GM18499 (cell line): ENCODE results near the gene CLP1.

Experiments used
- ATAC-seq: cut with Tn5 transposase; IDR thresholded peaks from one replicate; pipeline ENCODE4 v1.9.1; 2021; ENCODE audit warnings: moderate number of reproducible peaks; ENCODE audit not compliant: insufficient read depth, unreplicated experiment

The CLP1 gene

DNA sequence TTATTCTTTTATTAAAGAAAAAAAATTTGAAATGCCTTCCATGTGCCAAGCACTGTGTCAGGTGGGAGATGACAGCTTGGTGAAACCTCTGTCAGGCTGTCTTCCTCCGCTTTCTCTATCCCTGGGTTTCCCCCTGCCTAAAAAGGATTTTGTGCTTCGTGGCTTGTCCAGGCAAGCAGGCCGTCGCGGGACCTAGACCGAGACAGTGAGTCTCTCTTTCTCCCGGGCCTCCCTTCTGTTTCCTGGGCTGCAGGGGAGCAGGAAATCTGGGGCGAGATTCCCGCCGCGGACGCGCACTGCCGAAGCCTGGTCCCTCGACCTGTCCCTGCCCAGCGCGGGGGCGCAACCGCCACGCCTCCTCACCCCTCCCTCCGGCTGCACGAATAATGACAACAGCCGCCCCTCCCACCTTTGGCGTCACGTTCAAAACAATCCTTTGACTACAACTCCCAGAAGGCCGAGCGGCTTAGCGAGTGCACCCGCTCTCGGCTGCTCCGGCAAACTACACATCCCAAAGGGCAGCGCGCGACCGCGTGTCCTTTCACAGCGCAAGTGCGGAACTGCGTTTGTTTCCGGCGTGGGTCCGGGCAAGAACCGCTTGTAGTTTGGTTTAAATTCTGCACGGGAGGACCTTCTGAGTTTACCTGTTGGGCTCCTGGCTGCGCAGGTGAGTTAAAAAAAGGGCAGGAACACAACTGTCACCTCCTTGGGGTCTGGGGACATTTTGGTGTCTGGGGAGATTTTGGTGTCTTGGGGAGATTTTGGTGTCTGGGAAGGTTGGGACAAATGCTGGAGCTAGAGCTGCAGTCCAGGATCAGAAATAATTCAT is at the start of gene CLP1:
Gene CLP1, plus strand, starts transcription at position 569 of the 829 bp plus-strand sequence. CDS start 1,715 bp downstream, outside the sequence.
- ATAC-seq: peak; percentile 99

DNA sequence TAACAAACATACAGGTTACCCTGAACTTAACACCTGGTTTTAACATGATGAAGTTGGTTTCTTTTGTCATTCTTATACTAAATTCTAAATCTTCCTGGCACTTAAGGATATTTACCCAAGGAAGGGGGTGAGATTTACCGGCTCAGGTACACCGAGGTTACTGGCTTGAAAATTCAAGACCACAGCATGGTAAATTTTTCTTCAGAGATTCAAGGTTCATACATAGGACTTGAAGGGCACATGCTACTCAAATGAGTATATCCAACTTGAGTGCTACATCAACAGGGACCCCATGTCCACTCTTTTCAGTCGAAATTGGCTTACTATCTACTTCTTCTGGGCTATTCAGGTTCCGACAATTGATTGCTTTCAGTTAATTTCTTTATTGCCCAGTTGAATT is 47.4 kb upstream of the CLP1 start:
- ATAC-seq: no peak

DNA sequence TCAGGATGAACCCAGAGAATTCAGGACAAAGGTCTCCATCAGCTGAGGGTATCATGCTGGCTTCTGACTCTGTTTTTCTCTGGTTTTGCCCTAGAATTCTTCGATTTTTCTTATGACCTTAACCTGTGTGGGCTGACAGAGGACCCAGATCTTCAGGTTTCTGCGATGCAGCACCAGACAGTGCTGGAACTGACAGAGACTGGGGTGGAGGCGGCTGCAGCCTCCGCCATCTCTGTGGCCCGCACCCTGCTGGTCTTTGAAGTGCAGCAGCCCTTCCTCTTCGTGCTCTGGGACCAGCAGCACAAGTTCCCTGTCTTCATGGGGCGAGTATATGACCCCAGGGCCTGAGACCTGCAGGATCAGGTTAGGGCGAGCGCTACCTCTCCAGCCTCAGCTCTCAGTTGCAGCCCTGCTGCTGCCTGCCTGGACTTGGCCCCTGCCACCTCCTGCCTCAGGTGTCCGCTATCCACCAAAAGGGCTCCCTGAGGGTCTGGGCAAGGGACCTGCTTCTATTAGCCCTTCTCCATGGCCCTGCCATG is 43.3 kb upstream of the CLP1 start:
- no peak for ATAC-seq

DNA sequence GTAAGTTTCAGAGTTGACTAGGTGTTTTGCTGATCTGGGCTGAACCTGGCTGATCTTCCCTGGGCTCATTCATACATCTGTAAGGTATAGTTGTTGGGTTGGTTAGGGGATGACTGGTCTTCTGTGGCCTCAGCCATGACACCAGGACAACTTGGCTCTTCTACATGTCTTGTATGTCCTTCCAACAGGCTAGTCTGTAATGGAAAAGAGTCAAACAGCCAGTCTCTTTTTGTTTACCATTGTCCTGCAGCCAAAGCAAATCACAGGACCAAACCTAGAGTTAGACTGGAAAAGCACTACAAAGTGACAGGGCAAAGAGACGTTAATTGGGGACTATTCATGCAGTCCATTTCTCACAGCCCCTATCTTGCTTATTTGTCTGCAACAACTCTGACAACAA is 42.3 kb upstream of the CLP1 start:
- no peak for ATAC-seq

DNA sequence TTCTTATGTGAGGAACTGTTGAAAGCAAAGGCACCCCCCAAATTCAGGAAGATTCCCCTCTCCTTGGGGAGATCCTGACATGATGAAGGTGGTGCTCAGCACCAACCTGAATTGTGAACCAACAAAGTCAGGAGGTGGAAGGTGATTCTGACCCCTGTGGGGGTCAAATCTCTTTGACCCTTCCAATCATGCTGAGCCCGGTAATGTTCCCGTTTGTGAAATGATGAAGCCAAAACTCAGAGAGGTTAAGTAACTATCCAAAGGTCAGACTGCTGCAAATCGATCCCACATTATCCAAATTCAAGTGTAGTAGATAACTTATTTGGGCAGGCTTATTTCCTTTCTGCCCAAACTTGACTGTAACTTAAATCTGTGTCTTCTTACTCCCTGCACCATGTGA is 41.0 kb upstream of the CLP1 start:
- ATAC-seq: no peak

DNA sequence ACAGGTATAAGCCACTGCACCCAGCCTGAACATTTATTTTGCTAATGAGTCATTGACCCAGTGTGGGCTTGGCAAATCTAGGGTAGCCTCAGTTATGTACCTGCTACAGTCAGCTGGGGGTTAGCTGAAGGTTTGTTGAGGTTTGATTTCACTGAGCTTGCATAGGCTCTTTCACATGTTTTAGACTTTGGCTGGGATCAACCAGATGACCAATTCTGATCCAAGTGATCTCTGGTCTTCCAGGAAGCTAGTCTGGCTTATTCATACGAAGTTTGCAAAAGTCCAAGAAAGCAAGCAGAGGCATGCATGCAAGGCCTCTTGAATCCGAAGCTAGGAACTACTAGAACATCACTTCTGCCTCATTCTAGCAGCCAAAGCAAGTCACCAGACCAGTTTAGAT is 39.1 kb upstream of the CLP1 start:
- ATAC-seq: no peak

DNA sequence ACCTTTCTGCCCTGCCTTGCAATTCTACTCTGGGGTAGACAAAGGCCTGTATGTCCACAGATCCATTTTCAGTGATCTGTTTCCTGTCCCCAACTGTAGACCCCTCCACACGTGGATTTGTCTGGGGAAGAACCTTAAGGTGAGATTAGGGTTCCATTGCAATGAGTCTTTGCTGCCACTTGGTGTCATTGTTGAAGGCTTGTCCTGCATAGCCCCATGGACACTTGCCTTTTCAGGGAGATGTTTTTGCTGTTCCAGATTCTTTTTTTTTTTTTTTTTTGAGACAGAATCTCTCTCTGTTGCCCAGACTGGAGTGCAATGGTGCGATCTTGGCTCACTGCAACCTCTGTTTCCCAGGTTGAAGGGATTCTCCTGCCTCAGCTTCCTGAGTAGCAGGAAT is 38.2 kb upstream of the CLP1 start:
- ATAC-seq: no peak

DNA sequence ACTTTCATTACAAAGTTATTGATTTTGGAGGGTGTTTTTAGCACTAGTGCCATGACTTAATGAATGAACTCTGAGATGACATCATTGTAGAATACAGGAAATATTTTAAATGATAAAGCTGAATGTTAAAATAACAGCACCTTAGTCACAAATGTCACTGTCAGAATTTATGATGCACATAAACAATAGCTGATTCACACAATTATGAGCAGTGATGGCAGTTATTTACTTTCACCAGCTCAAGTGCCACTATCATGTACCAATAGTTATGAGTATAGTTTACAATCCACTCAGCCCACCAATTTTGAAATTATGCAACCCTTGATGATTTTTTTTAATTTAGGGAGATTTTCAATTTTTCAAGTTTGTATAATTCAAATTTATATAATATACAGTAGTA is 37.1 kb upstream of the CLP1 start:
- ATAC-seq: no peak

DNA sequence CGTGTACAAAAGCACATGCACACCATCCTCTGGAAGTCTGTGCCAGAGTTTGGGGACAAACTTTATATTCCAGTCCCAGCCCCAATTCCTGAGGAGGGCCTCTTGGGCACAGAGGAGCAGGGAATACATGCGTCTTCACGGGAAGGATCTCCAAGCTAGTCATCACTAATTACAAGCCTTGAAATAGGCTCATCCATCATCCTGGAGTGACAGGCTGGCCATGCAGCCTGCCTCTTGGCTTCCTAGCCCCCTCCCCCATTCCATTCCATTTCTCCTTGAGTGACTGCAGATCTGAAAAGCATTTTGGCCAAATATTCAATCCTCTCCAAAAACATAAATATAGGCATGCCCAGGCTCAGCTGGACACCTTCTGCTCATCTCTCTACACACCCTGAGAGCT is 35.3 kb upstream of the CLP1 start:
- ATAC-seq: no peak

DNA sequence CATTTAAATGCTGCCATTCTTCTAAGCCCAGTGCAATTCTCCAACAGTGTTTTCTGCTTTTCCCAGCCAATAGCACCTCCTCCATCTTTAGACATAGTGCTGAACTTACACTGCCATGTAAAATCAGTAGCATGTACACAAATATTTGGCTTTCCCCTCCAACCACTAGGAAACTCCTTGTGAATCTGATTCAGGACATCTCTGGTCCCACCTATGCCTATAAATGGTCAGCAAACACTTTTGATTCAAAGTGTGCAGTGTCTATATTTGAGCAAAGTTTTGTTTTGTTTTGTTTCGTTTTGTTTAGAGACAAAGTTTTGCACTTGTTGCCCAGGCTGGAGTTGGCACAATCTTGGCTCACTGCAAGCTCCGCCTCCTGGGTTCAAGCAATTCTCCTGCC is 32.7 kb upstream of the CLP1 start:
- no peak for ATAC-seq

DNA sequence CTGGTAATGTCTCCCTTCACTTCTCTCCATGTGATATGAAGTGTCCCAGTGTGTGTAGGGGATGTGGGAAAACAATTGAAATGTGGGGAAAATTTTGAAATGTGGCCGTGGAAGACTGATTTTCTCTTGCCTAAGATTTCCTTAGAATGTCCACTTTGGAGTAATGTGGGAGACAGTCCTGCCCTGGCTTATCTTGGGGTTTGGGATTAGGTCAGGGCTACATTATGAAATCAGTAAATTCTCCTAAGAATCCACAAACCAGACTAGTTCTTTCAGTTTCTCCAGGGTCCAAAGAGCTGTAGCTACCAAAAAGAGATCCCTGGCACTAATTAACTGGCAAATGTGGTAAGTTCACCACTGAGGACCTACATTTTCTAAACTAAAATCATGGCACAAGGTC is 30.7 kb upstream of the CLP1 start:
- no peak for ATAC-seq

DNA sequence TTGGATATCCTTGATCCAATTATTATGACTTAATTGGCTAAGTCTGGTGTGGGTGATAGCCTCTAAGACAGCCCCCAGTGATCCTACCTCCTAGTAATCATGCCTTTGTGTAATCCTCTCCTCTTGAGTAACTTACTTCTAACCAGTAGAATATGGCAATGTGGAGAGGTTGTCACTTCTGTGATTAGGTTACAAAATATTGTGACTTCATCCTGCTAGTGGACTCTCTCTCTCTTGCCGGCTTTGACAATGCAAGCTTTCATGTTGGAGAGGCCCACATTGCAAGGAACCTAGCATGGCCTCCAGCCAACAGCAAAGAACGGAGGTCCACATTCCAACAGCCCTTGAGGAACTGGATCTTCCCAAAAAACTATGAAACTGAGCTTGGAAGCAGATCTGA is 27.4 kb upstream of the CLP1 start:
- no peak for ATAC-seq

DNA sequence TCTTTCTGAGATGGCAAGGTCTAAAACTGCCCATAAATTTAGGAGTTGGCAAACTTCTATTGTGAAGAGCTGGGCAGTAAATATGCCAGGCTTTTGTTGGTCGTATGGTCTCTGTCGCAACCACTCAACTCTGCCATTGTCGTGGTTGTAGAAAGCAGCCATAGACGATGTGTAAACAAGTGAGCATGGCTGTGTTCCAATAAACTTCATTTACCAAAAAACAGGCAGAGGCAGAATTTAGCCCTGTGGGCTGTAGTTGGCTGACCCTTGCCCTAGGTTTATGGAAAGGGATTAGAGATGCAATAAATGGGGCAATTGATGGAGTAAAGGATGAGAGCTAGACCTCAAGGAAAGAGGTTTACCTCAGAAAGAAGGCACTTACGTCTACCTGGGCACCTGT is 25.4 kb upstream of the CLP1 start:
- no peak for ATAC-seq

DNA sequence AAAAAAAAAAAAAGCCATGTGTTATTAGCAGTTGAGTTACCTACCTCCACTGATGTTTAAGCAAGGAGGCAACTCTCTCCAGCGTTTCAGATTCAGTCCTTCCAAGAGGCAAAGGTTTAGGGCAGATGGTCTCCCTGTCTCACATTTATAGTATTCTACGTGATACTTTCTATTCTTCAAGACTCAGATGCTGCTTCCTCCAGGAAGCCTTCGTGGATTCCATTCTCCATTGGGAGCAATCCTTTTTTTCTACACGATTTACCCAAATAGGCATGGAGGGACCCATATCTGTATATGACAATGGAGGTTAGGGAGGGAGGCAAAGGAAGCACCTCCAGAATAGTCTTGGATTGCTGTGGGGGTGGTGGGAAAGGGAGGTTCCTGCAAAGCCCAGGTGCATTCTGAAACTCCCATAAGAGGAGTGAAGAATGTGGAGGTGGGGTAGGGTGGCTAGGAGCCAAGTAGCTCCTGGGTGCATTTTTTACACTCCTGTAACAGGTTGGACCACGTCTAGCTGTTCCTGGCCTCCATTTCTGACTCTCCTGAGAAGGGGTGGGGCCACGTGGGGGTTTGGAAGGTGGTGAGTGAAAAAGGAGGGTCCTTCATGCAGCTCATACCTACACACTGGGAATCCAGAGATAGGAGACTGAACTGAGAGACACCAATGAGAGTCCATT is 24.0 kb upstream of the CLP1 start:
- no peak for ATAC-seq

DNA sequence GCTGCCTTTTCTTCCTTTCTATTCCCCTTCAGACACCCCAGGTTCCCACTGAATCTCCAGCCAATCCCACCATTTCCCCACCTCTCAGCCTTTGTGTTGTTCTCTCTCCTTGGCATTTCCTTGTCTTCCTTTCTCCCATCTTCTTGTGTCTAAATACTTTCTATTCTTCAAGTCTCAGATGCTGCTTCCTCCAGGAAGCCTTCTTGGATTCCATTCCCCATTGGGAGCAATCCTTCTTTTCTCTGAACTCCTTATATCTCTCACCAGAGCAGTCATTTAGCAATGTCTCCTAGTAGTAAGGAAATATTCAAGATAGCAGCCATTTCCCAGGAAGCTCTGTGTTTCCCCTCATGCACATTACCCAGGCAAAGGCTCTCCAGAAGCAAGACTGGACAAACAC is 23.3 kb upstream of the CLP1 start:
- ATAC-seq: no peak

DNA sequence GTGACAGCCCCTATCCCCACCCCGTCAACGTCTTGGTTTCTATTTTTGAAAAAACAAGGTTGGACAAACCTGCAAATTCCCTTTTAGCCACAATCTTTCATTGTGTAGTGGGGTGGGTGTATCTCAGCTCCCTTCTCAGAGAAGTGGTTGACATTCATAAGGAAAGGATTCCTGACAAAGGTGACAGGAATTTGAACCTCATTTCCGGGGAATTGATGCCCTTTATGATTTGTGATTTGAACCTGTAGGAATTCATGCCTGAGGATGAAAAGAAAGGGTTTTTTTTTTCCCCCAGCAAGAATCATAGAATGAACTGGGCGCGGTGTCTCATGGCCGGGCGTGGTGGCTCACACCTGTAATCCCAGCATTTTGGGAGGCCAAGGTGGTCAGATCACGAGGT is 22.3 kb upstream of the CLP1 start:
- ATAC-seq: no peak

DNA sequence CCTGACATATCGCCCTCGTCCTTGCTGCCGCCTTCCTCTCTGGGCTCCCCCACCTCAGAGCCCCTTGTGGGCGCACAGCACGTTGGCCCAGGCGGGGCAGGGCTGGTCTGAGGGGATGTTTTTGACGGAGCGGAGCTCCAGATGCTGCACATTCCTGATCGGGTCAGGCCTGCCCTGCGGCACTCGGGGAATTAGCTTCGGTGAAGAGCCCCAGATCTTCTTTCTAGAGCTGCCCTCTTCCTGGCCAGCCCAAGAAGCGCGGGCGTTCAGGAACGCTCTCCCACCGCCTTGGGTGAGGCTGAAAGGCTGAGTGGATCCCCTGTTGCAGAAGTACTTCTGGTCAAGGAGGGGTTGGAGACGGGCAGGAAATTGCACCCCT is 19.9 kb upstream of the CLP1 start:
- no peak for ATAC-seq

DNA sequence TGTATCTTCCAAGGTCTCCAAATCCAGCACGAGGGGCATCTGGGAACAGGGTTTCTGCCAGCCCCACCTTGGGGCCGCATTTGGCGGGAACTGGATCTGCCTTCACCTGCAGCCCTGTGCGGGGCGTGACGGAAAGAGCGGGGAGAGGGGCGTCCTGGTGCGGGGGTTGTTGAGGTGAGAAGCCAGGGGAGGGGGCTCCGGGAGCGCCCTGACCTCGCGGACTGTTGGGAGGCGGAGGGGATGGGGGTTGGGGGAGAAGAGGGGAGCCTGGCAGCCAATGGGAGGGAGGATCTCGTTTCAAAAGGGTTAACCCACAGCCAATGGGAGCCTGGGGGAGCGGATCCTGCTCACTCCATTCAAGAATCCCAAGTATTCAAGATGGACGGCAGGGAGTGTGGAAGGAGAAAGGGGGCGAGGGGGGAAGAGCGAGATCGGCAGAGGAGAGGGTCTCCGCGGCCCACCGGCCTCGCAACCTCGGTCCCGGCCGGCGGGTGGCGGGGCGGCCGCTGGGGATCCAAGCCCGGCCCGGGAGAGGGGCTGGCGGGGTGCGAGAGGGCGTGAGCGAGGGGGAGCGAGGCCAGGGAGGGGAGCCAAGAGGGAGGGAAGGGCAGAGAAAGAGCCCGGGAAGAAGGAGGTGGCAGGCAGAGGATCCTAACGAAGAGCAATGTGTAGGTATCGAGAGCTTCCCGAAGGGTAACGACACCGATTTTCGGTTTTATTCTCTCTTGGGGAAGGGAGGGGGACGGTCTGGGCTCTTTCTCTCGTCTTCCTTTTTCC is 19.4 kb upstream of the CLP1 start:
- ATAC-seq: no peak

DNA sequence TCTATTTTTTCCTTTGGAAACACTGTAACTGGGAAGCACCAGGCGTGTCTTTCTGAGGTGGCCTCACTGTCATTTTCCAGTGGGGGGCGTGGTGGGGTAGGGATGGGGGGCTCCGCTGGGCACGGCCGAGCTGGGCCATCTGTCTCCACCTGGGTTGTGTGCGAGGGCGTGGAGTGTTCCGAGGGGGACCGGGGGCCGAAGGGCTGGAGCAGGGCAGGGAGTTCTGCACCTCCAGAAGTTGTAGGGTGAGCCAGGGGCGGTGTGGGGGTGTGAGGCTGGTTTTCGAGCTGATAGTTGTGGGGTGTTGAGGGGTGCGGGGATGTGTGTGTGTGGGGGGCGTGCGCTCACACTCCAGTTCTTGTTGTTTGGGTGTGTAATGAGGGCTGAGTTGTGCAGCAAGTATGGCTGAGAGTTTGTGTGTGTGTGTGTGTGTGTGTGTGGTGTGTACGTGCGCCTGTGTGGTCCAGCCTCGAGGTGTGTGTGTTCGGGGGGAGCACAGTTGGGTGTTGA is 18.7 kb upstream of the CLP1 start:
- no peak for ATAC-seq

DNA sequence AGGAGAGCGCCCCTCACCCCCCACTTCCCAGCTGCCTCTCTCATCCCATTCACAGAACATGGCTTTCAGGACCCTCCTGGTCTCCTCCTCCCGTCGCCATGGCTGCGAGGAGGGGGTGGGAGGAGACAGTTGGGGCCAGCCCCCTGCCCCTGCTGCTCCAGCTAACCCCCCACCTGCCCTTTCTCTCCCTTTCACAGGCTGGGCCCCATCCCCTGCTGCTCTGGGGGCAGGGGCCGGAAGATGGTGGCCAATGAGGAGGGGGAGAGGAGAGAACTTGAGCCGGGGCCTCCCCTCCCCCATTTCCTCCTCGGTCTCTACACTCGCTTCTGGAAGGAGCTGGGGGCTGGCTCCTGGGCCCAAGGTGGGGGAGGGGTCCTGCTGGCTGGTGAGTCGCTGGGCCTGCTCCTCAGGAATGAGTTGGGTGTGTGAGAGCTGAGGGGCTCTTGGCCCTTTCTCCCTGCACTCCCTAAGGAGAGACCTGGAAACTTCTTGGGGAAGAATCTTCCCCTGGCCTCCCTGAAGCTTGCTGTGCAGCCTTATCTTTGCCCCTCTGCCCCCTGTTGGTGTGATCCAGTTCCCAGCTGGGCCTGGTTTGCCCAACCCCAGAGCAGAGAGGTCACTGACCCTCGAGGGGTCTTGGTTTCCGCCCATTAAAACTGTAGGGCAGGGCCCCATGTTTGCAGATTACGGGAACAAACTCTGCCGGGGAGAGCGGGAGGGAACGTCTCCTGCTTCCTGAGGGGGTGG is 18.1 kb upstream of the CLP1 start:
- ATAC-seq: no peak
